ENCODE data around the gene GHRH.

Gene GHRH
- total RNA-seq = 0 reads per million in 2 donors

- no peak for DNase-seq
Measured at GRCh38 chr20:37261714-37262113, at the start of gene GHRH. GHRH (minus strand) TSS chr20:37261814; CDS start chr20:37256889, 4,925 bp downstream.

GRCh38 chr20:37310951-37311350 is 49.3 kb upstream of the GHRH start:
- no peak for DNase-seq

GRCh38 chr20:37309936-37310590 is 48.4 kb upstream of the GHRH start:
- DNase-seq = no peak

- no peak for DNase-seq
Measured at GRCh38 chr20:37309290-37309689, 47.7 kb upstream of the GHRH start.

GRCh38 chr20:37308086-37309050 is 46.8 kb upstream of the GHRH start:
- no peak for DNase-seq

GRCh38 chr20:37305839-37306238 is 44.2 kb upstream of the GHRH start:
- no peak for DNase-seq

GRCh38 chr20:37305079-37305478 is 43.5 kb upstream of the GHRH start:
- DNase-seq = no peak

- DNase-seq = no peak
Measured at GRCh38 chr20:37303637-37304036, 42.0 kb upstream of the GHRH start.

- DNase-seq = no peak
Measured at GRCh38 chr20:37302981-37303380, 41.4 kb upstream of the GHRH start.

GRCh38 chr20:37301558-37301957 is 39.9 kb upstream of the GHRH start:
- no peak for DNase-seq

- DNase-seq = no peak
Measured at GRCh38 chr20:37301120-37301519, 39.5 kb upstream of the GHRH start.

- DNase-seq = no peak
Measured at GRCh38 chr20:37299718-37300528, 38.3 kb upstream of the GHRH start.

GRCh38 chr20:37298190-37298939 is 36.8 kb upstream of the GHRH start:
- no peak for DNase-seq

GRCh38 chr20:37297066-37297736 is 35.6 kb upstream of the GHRH start:
- DNase-seq = no peak

- no peak for DNase-seq
Measured at GRCh38 chr20:37296371-37296770, 34.8 kb upstream of the GHRH start.

- no peak for DNase-seq
Measured at GRCh38 chr20:37295595-37295994, 34.0 kb upstream of the GHRH start.

- no peak for DNase-seq
Measured at GRCh38 chr20:37295001-37295400, 33.4 kb upstream of the GHRH start.

- no peak for DNase-seq
Measured at GRCh38 chr20:37294262-37294981, 32.8 kb upstream of the GHRH start.

GRCh38 chr20:37293301-37293943 is 31.8 kb upstream of the GHRH start:
- DNase-seq = no peak

GRCh38 chr20:37291724-37292126 is 30.1 kb upstream of the GHRH start:
- DNase-seq = no peak
